Psoas muscle (tissue), 8 donors: ENCODE data around the gene BICC1. TPM values are rescaled to one million over a fixed set of nuclear protein-coding genes. Genes with fewer than 3 reads are reported as not detected.

Source experiments
- ATAC-seq, 4 donors: fragments of 200-7000 bp; cut with Tn5 transposase; one replicate each; pipeline ENCODE4 v1.9.1; 2020; ENCODE audit warnings: moderate library complexity in 3 of 4, mild to moderate bottlenecking in 2 of 4
- DNase-seq, 2 donors: peaks; one replicate each; pipeline ENCODE4 v3.0.0-alpha.2; 2020
- H3K27ac ChIP-seq: fragments of 200-600 bp; one replicate; pipeline ENCODE4 v1.8.0; 2022
- H3K27me3 ChIP-seq, 3 donors: fragments of 200-600 bp in 1 of 3; one replicate each; pipeline versions ENCODE4 v1.6.1 to v1.8.0; 2013 to 2022; ENCODE audit warnings: low read length in 2 of 3, mild to moderate bottlenecking in 2 of 3, moderate library complexity in 1 of 3; ENCODE audit not compliant: insufficient read depth in 3 of 3
- H3K36me3 ChIP-seq, 2 donors: fragments of 200-600 bp in 1 of 2; one replicate each; pipeline versions ENCODE4 v1.6.1 to v1.8.0; 2013 to 2022; ENCODE audit warnings: low read depth in 1 of 2, mild to moderate bottlenecking in 1 of 2, moderate library complexity in 1 of 2; ENCODE audit not compliant: insufficient read depth in 1 of 2
- H3K4me1 ChIP-seq: fragments of 200-600 bp; one replicate; pipeline ENCODE4 v1.8.0; 2022
- H3K4me3 ChIP-seq: fragments of 200-600 bp; one replicate; pipeline ENCODE4 v1.8.0; 2022; ENCODE audit warnings: mild to moderate bottlenecking
- H3K9me3 ChIP-seq: fragments of 200-600 bp; one replicate; pipeline ENCODE4 v1.8.0; 2022
- WGBS, 3 donors: extraction: QIAGEN DNeasy Blood & Tissue Kit; methylation state at CpG; one replicate each; pipeline versions ENCODE4 v1.1.6 to v1.1.7; 2013; 5-methylcytosine and 5-hydroxymethylcytosine counted together
- intact Hi-C, 2 donors: fragments of 100-400 bp; cut with DNase I; formaldehyde crosslinking; loops; one replicate each; pipeline versions ENCODE4 v1.11.0 to v1.14.2; 2022
- polyA plus RNA-seq, 3 donors: library from polyadenylated mRNA; stranded (reverse); fragments of 200-250 nt; gene quantifications; one replicate each; pipeline ENCODE4 v1.2.3, GENCODE V29; 2013
- total RNA-seq, 4 donors: library from RNA; stranded (reverse); fragmentation: NEBNext Ultra II Directional in 2 of 4; extraction: Animal tissue kit (Norgen Biotek cat#: 25700) in 2 of 4; gene quantifications; one replicate each; pipeline versions ENCODE4 v1.2.1 to v1.2.4, GENCODE V29; 2021 to 2023
- TF ChIP-seq, protein P1 (sequence below): fragments of 200-600 bp; IDR thresholded peaks from one replicate; pipeline ENCODE4 v1.8.0; 2022; ENCODE audit warnings: antibody characterized with exemption
- donor health status: healthy with polysubstance abuse.
- donor health status: DM: no; HTN: no; CAD: no; lungs with moderate emphysema.
- donor health status: Bipolar disorder and iron deficiency.
- donor health status: healthy.
- donor health status: DM: yes; HTN: yes; CAD: no.
- donor health status: DM: no; HTN: no; CAD: no.
- donor health status: DM: no; HTN: no; CAD: no.
- donor health status: DM: yes; HTN: yes; CAD: no.

BICC1 gene
- total and polyA plus RNA-seq, 7 donors = 4.7 to 13.2 (median 6.9) TPM

DNA sequence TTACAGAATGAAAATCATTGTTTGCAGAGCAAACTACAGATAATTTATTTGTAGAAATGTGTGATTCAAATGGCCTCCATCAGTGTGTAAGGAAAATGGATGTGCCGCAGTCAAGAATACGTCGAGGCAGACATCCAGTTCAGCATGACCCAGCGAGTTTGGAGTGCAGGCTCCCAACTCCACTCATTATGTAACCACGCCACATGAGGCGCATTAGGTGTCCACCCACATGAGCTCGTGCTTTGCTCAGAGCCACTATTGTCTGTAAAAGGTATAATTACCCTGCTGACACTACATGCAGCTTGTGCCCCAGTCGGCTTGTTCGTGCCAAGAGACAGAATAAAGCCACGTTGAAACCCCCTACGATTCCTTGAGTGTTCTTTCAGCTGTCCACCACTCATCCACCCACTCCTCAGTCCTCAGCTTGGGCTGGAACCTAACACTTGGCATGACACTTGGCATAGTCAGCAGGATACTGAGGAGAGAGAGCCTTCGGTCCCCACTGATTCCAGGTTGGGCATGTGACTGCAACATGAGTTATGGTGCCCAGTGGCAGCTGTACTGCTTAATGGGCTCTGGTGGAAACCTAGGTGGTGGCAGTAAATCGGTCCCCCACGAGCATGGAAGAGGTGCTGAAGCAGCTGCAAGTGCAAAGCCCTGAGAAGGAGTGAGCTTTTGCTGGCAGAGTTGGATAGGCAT lies 102.7 kb downstream of the BICC1 start:
- ATAC-seq = peak; percentile 81 to 89 (median 84)
- TF ChIP-seq, protein P1, sequence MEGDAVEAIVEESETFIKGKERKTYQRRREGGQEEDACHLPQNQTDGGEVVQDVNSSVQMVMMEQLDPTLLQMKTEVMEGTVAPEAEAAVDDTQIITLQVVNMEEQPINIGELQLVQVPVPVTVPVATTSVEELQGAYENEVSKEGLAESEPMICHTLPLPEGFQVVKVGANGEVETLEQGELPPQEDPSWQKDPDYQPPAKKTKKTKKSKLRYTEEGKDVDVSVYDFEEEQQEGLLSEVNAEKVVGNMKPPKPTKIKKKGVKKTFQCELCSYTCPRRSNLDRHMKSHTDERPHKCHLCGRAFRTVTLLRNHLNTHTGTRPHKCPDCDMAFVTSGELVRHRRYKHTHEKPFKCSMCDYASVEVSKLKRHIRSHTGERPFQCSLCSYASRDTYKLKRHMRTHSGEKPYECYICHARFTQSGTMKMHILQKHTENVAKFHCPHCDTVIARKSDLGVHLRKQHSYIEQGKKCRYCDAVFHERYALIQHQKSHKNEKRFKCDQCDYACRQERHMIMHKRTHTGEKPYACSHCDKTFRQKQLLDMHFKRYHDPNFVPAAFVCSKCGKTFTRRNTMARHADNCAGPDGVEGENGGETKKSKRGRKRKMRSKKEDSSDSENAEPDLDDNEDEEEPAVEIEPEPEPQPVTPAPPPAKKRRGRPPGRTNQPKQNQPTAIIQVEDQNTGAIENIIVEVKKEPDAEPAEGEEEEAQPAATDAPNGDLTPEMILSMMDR = no peak
- no peak overlapping the region for H3K4me3 ChIP-seq
- DNase-seq = peak in 1 of 2 donors; percentile 60
- H3K36me3 ChIP-seq = no peaks in the 10 kb centered on the region
- intact Hi-C loops = no loop called here
- peak overlapping the region; percentile 75 for H3K27ac ChIP-seq
- H3K27me3 ChIP-seq = no peaks in the 10 kb centered on the region
- WGBS, 3 donors = 47 to 75% (median 55%) methylated on average over 14 of the region's 14 CpGs
- no peaks in the 10 kb centered on the region for H3K9me3 ChIP-seq
- no peaks in the 10 kb centered on the region for H3K4me1 ChIP-seq

DNA sequence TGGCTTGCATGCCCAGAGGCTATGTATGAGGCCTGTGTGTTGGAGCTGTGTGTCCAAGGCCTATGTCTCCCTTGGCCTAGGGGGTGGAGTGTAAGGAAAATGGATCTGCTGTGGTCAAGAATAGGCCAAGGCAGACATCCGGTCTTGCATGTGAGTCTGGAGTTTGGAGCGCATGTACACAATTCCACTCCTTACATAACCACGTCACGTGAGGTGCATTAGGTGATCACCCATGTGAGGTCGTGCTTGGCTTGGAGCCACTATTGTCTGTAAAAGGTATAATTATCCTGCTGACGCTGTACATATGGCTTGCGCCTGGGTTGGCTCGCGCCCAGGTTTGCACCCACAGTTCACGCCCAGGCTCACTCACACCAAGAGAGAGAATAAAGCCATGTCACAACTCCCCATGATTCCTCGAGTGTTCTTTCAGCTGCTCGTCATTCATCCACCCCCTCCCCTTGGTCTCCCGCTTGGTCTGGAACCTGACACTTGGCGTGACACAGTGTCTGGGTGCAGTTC lies 105.5 kb downstream of the BICC1 start:
- H3K27ac ChIP-seq = no peak overlapping the region
- DNase-seq (no peak), ATAC-seq (no peak)
- no peaks in the 10 kb centered on the region for H3K36me3 ChIP-seq
- TF ChIP-seq, protein P1 = no peak
- no peaks in the 10 kb centered on the region for H3K27me3 ChIP-seq
- no peaks in the 10 kb centered on the region for H3K4me1 ChIP-seq
- H3K4me3 ChIP-seq = no peak overlapping the region
- H3K9me3 ChIP-seq = no peaks in the 10 kb centered on the region
- 89 to 90% (median 89%) methylated on average over 14 of the region's 14 CpGs for WGBS, 3 donors
- intact Hi-C loops = no loop called here

DNA sequence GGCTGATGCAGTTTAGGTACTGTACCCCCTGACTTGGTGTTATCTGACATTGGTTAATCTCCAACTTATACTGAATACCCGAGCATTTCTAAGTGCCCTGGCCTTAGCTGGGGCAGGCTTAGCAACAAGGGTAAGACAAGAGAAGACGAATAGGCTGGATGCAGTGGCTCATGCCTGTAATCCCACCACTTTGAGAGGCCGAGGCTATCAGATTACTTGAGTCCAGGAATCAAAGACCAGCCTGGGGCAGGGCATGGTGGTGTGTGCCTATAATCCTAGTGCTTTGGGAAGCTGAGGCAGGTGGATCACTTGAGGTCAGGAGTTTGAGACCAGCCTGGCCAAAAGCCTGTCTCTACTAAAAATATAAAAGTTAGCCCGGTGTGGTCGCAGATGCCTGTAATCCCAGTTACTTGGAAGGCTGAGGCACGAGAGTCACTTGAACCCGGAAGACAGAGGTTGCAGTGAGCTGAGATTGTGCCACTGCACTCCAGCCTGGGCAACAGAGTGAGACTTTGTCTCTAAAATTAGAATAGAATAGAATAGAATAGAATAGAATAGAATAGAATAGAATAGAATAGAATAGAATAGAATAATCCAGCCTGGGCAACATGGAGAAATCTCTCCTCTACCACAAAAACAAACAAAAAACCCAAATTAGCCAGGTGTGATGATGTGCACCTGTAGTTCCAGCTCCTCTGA lies 108.9 kb downstream of the BICC1 start:
- Histone ChIP-seq H3K27me3 (no peaks in the 10 kb centered on the region), H3K4me1 (no peaks in the 10 kb centered on the region), H3K4me3 (no peak overlapping the region), H3K27ac (no peak overlapping the region), H3K36me3 (no peaks in the 10 kb centered on the region), H3K9me3 (no peaks in the 10 kb centered on the region)
- DNase-seq (no peak), ATAC-seq (peak in 3 of 4 donors; percentile 51 to 70 (median 61))
- WGBS, 3 donors = 34 to 44% (median 36%) methylated on average over 7 of the region's 7 CpGs
- intact Hi-C loops = no loop called here
- TF ChIP-seq, protein P1 = no peak

DNA sequence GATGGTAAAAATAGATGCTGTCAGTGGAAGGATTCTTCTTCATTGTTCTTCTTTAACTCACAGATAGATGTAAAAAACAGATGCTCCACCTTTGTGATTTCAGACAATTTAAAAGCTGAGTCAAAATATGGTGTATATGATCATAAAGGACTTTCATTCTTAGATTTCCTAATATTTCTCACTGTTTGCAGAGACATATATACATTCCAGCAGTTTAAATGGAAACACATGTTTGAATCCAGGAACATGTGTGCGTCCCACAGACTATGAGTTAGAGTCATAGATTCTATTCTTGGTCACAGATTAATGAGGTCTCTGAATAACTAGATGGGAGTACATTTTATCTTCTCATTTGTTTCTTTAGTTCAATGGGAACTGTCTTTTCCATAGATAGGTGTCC lies 109.6 kb downstream of the BICC1 start:
- Histone ChIP-seq H3K9me3 (no peaks in the 10 kb centered on the region), H3K27me3 (no peaks in the 10 kb centered on the region), H3K36me3 (no peaks in the 10 kb centered on the region), H3K4me3 (no peak overlapping the region), H3K4me1 (no peaks in the 10 kb centered on the region), H3K27ac (peak overlapping the region; percentile 2)
- WGBS, 3 donors = 51 to 64% (median 59%) methylated on average over 1 of the region's 1 CpG
- TF ChIP-seq, protein P1 = no peak
- intact Hi-C loops = no loop called here
- DNase-seq (no peak), ATAC-seq (peak in 1 of 4 donors; percentile 45)
